Lower leg skin (tissue), 4 donors: ENCODE measurements around the gene UMAD1. TPM values are rescaled to one million over a fixed set of nuclear protein-coding genes. Genes with fewer than 3 reads are reported as not detected.

Experiments
- DNase-seq, 2 donors: peaks; one replicate each; pipeline ENCODE4 v3.0.0-alpha.2; 2019; ENCODE audit warnings: low spot score in 2 of 2
- H3K4me3 ChIP-seq: fragments of 200-600 bp; sonication (generic); 2 replicates; pipeline ENCODE4 v1.5.1; 2017; ENCODE audit warnings: mild to moderate bottlenecking, low read depth; ENCODE audit not compliant: poor library complexity, severe bottlenecking
- POLR2A ChIP-seq, 2 donors: fragments of 450-650 bp; IDR thresholded peaks; one replicate each; pipeline ENCODE4 v1.6.1; 2016 to 2017; ENCODE audit warnings: antibody characterized with exemption in 2 of 2, mild to moderate bottlenecking in 1 of 2, moderate library complexity in 1 of 2
- WGBS, 2 donors: methylation state at CpG; one replicate each; pipeline ENCODE4 v1.1.5; 2018; 5-methylcytosine and 5-hydroxymethylcytosine counted together
- intact Hi-C: fragments of 100-400 bp; cut with DNase I; formaldehyde crosslinking; loops from one replicate; pipeline ENCODE4 v1.15.0; 2023; ENCODE audit warnings: low total_unique reads
- total RNA-seq, 4 donors: library from RNA; depleted of rRNA; stranded (reverse); fragments of >200 nt; gene quantifications; one replicate each; pipeline ENCODE4 v1.1.0, GENCODE V29; 2016
- TF ChIP-seq, protein P1 (sequence below), 3 donors: fragments of 450-650 bp; IDR thresholded peaks; one replicate each; pipeline ENCODE4 v1.5.1; 2016; ENCODE audit warnings: antibody characterized with exemption in 3 of 3, mild to moderate bottlenecking in 3 of 3, moderate library complexity in 2 of 3

UMAD1 gene
- total RNA-seq, 4 donors from 2014 or later: 12.3 to 26.1 (median 13.2) TPM

- no peak overlapping the region for H3K4me3 ChIP-seq
- intact Hi-C loops: no loop called here
- TF ChIP-seq, protein P1, sequence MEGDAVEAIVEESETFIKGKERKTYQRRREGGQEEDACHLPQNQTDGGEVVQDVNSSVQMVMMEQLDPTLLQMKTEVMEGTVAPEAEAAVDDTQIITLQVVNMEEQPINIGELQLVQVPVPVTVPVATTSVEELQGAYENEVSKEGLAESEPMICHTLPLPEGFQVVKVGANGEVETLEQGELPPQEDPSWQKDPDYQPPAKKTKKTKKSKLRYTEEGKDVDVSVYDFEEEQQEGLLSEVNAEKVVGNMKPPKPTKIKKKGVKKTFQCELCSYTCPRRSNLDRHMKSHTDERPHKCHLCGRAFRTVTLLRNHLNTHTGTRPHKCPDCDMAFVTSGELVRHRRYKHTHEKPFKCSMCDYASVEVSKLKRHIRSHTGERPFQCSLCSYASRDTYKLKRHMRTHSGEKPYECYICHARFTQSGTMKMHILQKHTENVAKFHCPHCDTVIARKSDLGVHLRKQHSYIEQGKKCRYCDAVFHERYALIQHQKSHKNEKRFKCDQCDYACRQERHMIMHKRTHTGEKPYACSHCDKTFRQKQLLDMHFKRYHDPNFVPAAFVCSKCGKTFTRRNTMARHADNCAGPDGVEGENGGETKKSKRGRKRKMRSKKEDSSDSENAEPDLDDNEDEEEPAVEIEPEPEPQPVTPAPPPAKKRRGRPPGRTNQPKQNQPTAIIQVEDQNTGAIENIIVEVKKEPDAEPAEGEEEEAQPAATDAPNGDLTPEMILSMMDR (IDR thresholded peaks at IDR 0.05): no peak
- TF ChIP-seq POLR2A (IDR thresholded peaks at IDR 0.05): no peak
- DNase-seq: no peak
- 53 to 58% methylated on average over 5 of the region's 5 CpGs for WGBS, 2 donors
These were observed 54.7 kb downstream of the UMAD1 start for GRCh38 chr7:7695111-7695817.

GRCh38 chr7:7696458-7697119 is 56.0 kb downstream of the UMAD1 start:
- no peak for TF ChIP-seq POLR2A (IDR thresholded peaks at IDR 0.05)
- TF ChIP-seq, protein P1 (IDR thresholded peaks at IDR 0.05): no peak
- intact Hi-C loops: no loop called here
- H3K4me3 ChIP-seq: no peak overlapping the region
- DNase-seq: no peak
- 40 to 44% methylated on average over 3 of the region's 3 CpGs for WGBS, 2 donors

- DNase-seq: no peak
- H3K4me3 ChIP-seq: no peak overlapping the region
- TF ChIP-seq, protein P1 (IDR thresholded peaks at IDR 0.05): no peak
- no peak for TF ChIP-seq POLR2A (IDR thresholded peaks at IDR 0.05)
- WGBS, 2 donors: 71 to 85% methylated on average over 2 of the region's 2 CpGs
- intact Hi-C loops: no loop called here
These were observed 58.4 kb downstream of the UMAD1 start for GRCh38 chr7:7698930-7699329.

- no peak for DNase-seq
- no peak overlapping the region for H3K4me3 ChIP-seq
- intact Hi-C loops: no loop called here
- no peak for TF ChIP-seq POLR2A (IDR thresholded peaks at IDR 0.05)
- TF ChIP-seq, protein P1 (IDR thresholded peaks at IDR 0.05): no peak
These were observed 58.8 kb downstream of the UMAD1 start for GRCh38 chr7:7699380-7699779.

DNA sequence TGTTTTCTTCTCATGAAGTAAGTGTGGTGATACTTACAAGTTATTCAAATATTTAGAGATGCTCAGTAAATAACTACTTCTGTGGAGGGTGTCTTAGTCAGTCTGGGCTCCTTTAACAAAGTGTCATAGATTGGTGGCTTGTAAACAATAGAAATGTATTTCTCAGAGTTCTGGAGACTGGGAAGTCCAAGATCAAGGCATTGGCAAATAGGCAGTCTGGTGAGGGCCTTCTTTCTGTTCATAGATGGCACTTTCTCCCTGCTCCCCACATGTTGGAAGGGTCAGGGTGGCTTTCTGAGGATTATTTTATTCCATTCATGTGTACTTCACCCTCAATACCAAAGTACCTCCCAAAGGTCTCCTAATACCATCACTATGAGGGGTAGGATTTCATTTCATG is 59.4 kb downstream of the UMAD1 start:
- intact Hi-C loops: no loop called here
- TF ChIP-seq, protein P1 (IDR thresholded peaks at IDR 0.05): no peak
- TF ChIP-seq POLR2A (IDR thresholded peaks at IDR 0.05): no peak
- DNase-seq: no peak
- H3K4me3 ChIP-seq: no peak overlapping the region
